Thoracic aorta (tissue), 2 donors: Measurements from ENCODE around the gene ITGA2. TPM values are rescaled to one million over a fixed set of nuclear protein-coding genes. Genes with fewer than 3 reads are reported as not detected.

Source experiments
- ATAC-seq: fragments of 150-250 bp; one replicate; pipeline ENCODE4 v1.8.0; 2017; ENCODE audit warnings: low read depth; ENCODE audit not compliant: insufficient number of reproducible peaks, low FRiP score
- DNase-seq: peaks from one replicate; pipeline ENCODE4 v3.0.0-alpha.2; 2020; ENCODE audit warnings: low spot score
- H3K27ac ChIP-seq, 2 donors: fragments of 200-600 bp; sonication (generic); 1 replicate in 1 of 2; 2 replicates in 1 of 2; pipeline ENCODE4 v1.5.1; 2016; ENCODE audit warnings: mild to moderate bottlenecking in 2 of 2, moderate library complexity in 2 of 2
- H3K27me3 ChIP-seq: fragments of 200-600 bp; sonication (generic); replicated peaks from 2 replicates; pipeline ENCODE4 v1.6.0; 2016; ENCODE audit warnings: mild to moderate bottlenecking; ENCODE audit not compliant: insufficient read depth
- H3K36me3 ChIP-seq: fragments of 200-600 bp; sonication (generic); one replicate; pipeline ENCODE4 v1.5.1; 2016
- H3K4me1 ChIP-seq, 2 donors: fragments of 200-600 bp; sonication (generic); 1 replicate in 1 of 2; 2 replicates in 1 of 2; pipeline versions ENCODE4 v1.5.1 to v1.6.0; 2016; ENCODE audit warnings: low read depth in 2 of 2, mild to moderate bottlenecking in 1 of 2; ENCODE audit not compliant: control insufficient read depth in 1 of 2
- H3K4me3 ChIP-seq: fragments of 200-600 bp; sonication (generic); 2 replicates; pipeline ENCODE4 v1.5.1; 2016; ENCODE audit warnings: mild to moderate bottlenecking
- H3K9me3 ChIP-seq: fragments of 200-600 bp; sonication (generic); 2 replicates; pipeline ENCODE4 v1.5.1; 2016
- total RNA-seq, 2 donors: library from RNA; depleted of rRNA; stranded (reverse); fragments of >200 nt; gene quantifications; one replicate each; pipeline versions ENCODE4 v1.1.0 to v1.2.3, GENCODE V29; 2016
- TF ChIP-seq, protein P1 (sequence below): fragments of 200-600 bp; sonication (generic); IDR thresholded peaks from one replicate; pipeline ENCODE4 v1.5.1; 2019; ENCODE audit warnings: antibody characterized with exemption

ITGA2 gene
- total RNA-seq, 2 donors from 2014 or later = 4.9 to 7.2 TPM

GRCh38 chr5:52999344-52999949, 10.3 kb downstream of the ITGA2 start:
- Histone ChIP-seq H3K4me1 (no peaks in the 10 kb centered on the region), H3K4me3 (no peak overlapping the region), H3K9me3 (no peaks in the 10 kb centered on the region), H3K36me3 (no peaks in the 10 kb centered on the region), H3K27me3 (no peaks in the 10 kb centered on the region), H3K27ac (no peak overlapping the region)
- TF ChIP-seq, protein P1, sequence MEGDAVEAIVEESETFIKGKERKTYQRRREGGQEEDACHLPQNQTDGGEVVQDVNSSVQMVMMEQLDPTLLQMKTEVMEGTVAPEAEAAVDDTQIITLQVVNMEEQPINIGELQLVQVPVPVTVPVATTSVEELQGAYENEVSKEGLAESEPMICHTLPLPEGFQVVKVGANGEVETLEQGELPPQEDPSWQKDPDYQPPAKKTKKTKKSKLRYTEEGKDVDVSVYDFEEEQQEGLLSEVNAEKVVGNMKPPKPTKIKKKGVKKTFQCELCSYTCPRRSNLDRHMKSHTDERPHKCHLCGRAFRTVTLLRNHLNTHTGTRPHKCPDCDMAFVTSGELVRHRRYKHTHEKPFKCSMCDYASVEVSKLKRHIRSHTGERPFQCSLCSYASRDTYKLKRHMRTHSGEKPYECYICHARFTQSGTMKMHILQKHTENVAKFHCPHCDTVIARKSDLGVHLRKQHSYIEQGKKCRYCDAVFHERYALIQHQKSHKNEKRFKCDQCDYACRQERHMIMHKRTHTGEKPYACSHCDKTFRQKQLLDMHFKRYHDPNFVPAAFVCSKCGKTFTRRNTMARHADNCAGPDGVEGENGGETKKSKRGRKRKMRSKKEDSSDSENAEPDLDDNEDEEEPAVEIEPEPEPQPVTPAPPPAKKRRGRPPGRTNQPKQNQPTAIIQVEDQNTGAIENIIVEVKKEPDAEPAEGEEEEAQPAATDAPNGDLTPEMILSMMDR = no peak
- no peak for DNase-seq
- no peak for ATAC-seq

GRCh38 chr5:53001541-53001940, 12.4 kb downstream of the ITGA2 start:
- TF ChIP-seq, protein P1 = no peak
- Histone ChIP-seq H3K4me3 (no peak overlapping the region), H3K27me3 (no peaks in the 10 kb centered on the region), H3K9me3 (no peaks in the 10 kb centered on the region), H3K36me3 (no peaks in the 10 kb centered on the region), H3K27ac (no peak overlapping the region), H3K4me1 (no peaks in the 10 kb centered on the region)
- ATAC-seq (no peak), DNase-seq (no peak)

DNA sequence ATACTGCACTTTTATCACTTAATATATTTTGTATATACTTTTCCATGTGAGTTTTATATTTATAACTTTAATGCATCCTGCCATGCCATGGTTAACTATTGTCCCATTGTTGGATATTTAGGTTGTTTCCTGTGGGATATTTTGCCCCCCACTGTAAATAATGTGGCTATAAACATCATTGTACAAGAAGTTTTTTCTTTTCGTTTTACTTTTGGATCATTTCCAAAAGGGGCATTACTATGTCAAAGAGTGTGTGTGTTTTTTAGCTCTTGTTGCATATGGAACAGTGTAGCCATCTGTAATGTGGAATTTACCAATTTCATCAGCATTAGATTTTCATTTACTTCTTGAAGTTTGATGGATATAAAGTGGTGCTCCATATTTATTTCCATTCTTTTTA, 13.3 kb downstream of the ITGA2 start:
- no peak for ATAC-seq
- TF ChIP-seq, protein P1 = no peak

GRCh38 chr5:53003144-53003543, 14.0 kb downstream of the ITGA2 start:
- Histone ChIP-seq H3K4me1 (no peaks in the 10 kb centered on the region), H3K27ac (no peak overlapping the region), H3K4me3 (no peak overlapping the region), H3K27me3 (no peaks in the 10 kb centered on the region), H3K9me3 (no peaks in the 10 kb centered on the region), H3K36me3 (no peaks in the 10 kb centered on the region)
- TF ChIP-seq, protein P1 = no peak
- ATAC-seq (no peak), DNase-seq (no peak)

More for the DNA sequence above, 13.3 kb downstream of the ITGA2 start:
- Histone ChIP-seq H3K4me3 (no peak overlapping the region), H3K36me3 (no peaks in the 10 kb centered on the region), H3K27ac (no peak overlapping the region), H3K9me3 (no peaks in the 10 kb centered on the region), H3K4me1 (no peaks in the 10 kb centered on the region), H3K27me3 (no peaks in the 10 kb centered on the region)
- no peak for DNase-seq

DNA sequence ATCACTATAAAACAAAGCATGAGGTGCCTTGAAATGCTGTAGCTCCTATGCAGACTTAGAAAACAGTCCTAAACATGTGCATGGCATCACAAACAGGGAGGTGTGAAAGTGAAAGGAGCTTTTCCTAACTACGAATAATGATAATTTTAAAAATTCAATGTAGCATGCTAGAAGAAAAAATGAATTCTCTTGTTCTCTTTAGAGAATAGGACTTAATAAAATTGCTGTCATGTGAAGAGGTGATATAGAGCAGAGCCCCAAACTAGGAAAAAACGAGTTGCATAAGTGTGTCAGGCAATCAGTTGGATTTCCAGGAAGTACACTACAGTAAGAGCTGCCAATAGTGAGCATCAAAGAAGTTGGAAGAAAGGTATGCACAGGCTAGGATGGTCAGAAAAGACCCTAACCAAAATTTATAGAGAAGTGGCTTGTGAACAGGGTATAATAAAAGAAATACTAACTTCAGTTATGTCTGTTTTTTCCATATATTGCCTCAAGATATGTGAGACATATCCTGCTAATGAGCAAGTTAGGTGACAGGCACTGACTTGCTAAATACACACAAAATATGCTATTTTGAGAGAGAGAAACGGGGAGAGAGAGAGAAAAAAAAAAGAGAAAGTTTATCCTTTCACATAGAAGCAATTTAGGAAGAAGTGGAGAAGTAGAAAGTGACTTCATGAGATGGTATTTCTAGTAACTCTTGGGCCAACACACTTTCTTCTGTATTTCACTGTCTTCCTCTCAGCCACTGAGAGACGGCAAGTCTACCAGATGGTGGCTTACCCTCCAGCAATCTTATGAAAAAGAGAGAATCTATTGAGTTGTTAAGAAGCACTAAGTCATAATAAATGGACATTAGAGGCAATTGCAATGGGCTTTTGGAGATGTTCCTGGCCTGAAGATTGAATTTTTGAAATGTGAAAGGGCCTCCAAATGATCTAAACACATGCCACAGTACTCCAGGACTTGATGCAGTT, 18.0 kb downstream of the ITGA2 start:
- DNase-seq (no peak), ATAC-seq (no peak)
- TF ChIP-seq, protein P1 = no peak
- no peak overlapping the region for H3K27ac ChIP-seq
- H3K9me3 ChIP-seq = no peaks in the 10 kb centered on the region
- no peak overlapping the region for H3K4me3 ChIP-seq
- no peaks in the 10 kb centered on the region for H3K4me1 ChIP-seq
- no peaks in the 10 kb centered on the region for H3K36me3 ChIP-seq
- no peaks in the 10 kb centered on the region for H3K27me3 ChIP-seq
